ENCODE measurements around the gene MED12L.

DNA sequence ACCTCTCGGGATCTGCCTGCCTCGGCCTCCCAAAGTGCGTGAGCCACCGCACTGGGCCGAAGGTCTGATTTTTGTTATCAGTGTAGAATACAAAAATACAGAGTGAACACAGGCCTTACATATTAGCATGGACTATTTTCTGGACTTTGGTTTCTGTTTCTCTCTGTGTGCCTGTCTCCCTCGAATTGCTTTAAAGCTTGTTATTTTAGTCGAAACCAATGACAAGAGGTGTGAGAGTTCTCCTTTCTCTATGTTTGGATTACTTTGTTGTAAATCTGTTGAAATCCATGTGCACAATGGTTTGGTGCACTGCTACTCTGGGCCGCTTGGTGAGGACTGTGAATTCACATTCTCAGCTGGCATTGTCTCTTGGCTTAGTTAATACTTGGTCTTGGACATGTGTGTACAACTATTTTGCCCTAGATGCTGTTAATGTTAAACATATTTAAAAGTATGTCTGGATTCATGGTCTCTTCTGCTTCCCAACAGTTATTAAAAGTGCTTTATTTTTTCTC lies 23.9 kb downstream of the MED12L start:
- TF ChIP-seq, protein P1, sequence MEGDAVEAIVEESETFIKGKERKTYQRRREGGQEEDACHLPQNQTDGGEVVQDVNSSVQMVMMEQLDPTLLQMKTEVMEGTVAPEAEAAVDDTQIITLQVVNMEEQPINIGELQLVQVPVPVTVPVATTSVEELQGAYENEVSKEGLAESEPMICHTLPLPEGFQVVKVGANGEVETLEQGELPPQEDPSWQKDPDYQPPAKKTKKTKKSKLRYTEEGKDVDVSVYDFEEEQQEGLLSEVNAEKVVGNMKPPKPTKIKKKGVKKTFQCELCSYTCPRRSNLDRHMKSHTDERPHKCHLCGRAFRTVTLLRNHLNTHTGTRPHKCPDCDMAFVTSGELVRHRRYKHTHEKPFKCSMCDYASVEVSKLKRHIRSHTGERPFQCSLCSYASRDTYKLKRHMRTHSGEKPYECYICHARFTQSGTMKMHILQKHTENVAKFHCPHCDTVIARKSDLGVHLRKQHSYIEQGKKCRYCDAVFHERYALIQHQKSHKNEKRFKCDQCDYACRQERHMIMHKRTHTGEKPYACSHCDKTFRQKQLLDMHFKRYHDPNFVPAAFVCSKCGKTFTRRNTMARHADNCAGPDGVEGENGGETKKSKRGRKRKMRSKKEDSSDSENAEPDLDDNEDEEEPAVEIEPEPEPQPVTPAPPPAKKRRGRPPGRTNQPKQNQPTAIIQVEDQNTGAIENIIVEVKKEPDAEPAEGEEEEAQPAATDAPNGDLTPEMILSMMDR (IDR thresholded peaks at IDR 0.05; ENCODE audit: poor library complexity, severe bottlenecking), result no peak
- TF ChIP-seq EZH2 (IDR thresholded peaks at IDR 0.05; ENCODE audit: borderline replicate concordance, insufficient read depth, low read length, poor library complexity, severe bottlenecking), result no peak
- no peak for TF ChIP-seq POLR2AphosphoS5 (IDR thresholded peaks at IDR 0.05)
